Liver (tissue), 9 donors: ENCODE measurements around the gene C2CD5. TPM values are rescaled to one million over a fixed set of nuclear protein-coding genes. Genes with fewer than 3 reads are reported as not detected.

Experiments
- DNase-seq: peaks from one replicate; pipeline ENCODE4 v3.0.0-alpha.2; 2017; ENCODE audit warnings: low spot score
- H3K27ac ChIP-seq, 2 donors: one replicate each; pipeline ENCODE4 v1.7.0; 2013; ENCODE audit warnings: inconsistent platforms in 2 of 2, low read length in 2 of 2, control low read depth in 1 of 2, low read depth in 1 of 2, mild to moderate bottlenecking in 1 of 2
- H3K27me3 ChIP-seq, 4 donors: one replicate each; pipeline versions ENCODE4 v1.6.1 to v1.7.0; 2013; ENCODE audit warnings: low read length in 3 of 4, inconsistent platforms in 1 of 4, mild to moderate bottlenecking in 1 of 4, moderate library complexity in 1 of 4; ENCODE audit not compliant: control insufficient read depth in 4 of 4, insufficient read depth in 4 of 4
- H3K36me3 ChIP-seq, 4 donors: one replicate each; pipeline versions ENCODE4 v1.6.1 to v1.7.0; 2013; ENCODE audit warnings: low read length in 3 of 4, mild to moderate bottlenecking in 3 of 4, low read depth in 1 of 4, moderate library complexity in 1 of 4; ENCODE audit not compliant: control insufficient read depth in 4 of 4, insufficient read depth in 3 of 4
- H3K4me1 ChIP-seq, 4 donors: one replicate each; pipeline versions ENCODE4 v1.6.1 to v1.7.0; 2013; ENCODE audit warnings: low read length in 3 of 4, mild to moderate bottlenecking in 3 of 4, moderate library complexity in 1 of 4; ENCODE audit not compliant: control insufficient read depth in 4 of 4, insufficient read depth in 4 of 4
- H3K4me3 ChIP-seq, 3 donors: one replicate each; pipeline versions ENCODE4 v1.6.1 to v1.7.0; 2013; ENCODE audit warnings: low read length in 3 of 3, control low read depth in 1 of 3, low read depth in 1 of 3, mild to moderate bottlenecking in 1 of 3
- H3K9ac ChIP-seq, 2 donors: one replicate each; pipeline ENCODE4 v1.7.0; 2013; ENCODE audit warnings: low read length in 2 of 2, mild to moderate bottlenecking in 2 of 2, moderate library complexity in 2 of 2, control low read depth in 1 of 2, low read depth in 1 of 2
- H3K9me3 ChIP-seq, 4 donors: one replicate each; pipeline versions ENCODE4 v1.6.1 to v1.7.0; 2013; ENCODE audit warnings: low read length in 3 of 4; ENCODE audit not compliant: control insufficient read depth in 4 of 4
- ATF3 ChIP-seq: IDR thresholded peaks from 2 replicates; pipeline ENCODE4 v1.6.1; 2016; ENCODE audit warnings: antibody characterized with exemption
- EGR1 ChIP-seq, 2 donors: IDR thresholded peaks; 2 replicates each; pipeline ENCODE4 v1.6.1; 2016 to 2018; ENCODE audit warnings: antibody characterized with exemption in 2 of 2, low read depth in 2 of 2
- FOXA1 ChIP-seq: IDR thresholded peaks from 2 replicates; pipeline ENCODE4 v1.6.1; 2016; ENCODE audit warnings: antibody characterized with exemption
- FOXA2 ChIP-seq: IDR thresholded peaks from 2 replicates; pipeline ENCODE4 v1.6.1; 2016; ENCODE audit warnings: antibody characterized with exemption
- GABPA ChIP-seq, 2 donors: IDR thresholded peaks in 1 of 2; conservative IDR thresholded peaks in 1 of 2; 2 replicates each; pipeline ENCODE4 v1.6.1; 2016; ENCODE audit warnings: antibody characterized with exemption in 2 of 2, mild to moderate bottlenecking in 1 of 2, moderate library complexity in 1 of 2
- HNF4G ChIP-seq: IDR thresholded peaks from 2 replicates; pipeline ENCODE4 v1.6.1; 2016; ENCODE audit warnings: antibody characterized with exemption
- JUND ChIP-seq, 2 donors: IDR thresholded peaks; 2 replicates each; pipeline ENCODE4 v1.6.1; 2016; ENCODE audit warnings: antibody characterized with exemption in 2 of 2
- MAX ChIP-seq: IDR thresholded peaks from 2 replicates; pipeline ENCODE4 v1.6.1; 2016; ENCODE audit warnings: antibody characterized with exemption
- NR2F2 ChIP-seq: IDR thresholded peaks from 2 replicates; pipeline ENCODE4 v1.6.1; 2016; ENCODE audit warnings: antibody characterized with exemption
- RXRA ChIP-seq, 2 donors: IDR thresholded peaks; 2 replicates each; pipeline ENCODE4 v1.6.1; 2017 to 2018; ENCODE audit warnings: antibody characterized with exemption in 2 of 2, mild to moderate bottlenecking in 1 of 2
- SP1 ChIP-seq: IDR thresholded peaks from 2 replicates; pipeline ENCODE4 v1.6.1; 2018; ENCODE audit warnings: antibody characterized with exemption, mild to moderate bottlenecking
- TAF1 ChIP-seq: conservative IDR thresholded peaks from 2 replicates; pipeline ENCODE4 v1.6.1; 2016; ENCODE audit warnings: antibody characterized with exemption, mild to moderate bottlenecking
- YY1 ChIP-seq: IDR thresholded peaks from 2 replicates; pipeline ENCODE4 v1.6.1; 2016; ENCODE audit warnings: antibody characterized with exemption, mild to moderate bottlenecking
- WGBS: extraction: QIAGEN DNeasy Blood & Tissue Kit; methylation state at CpG from one replicate; pipeline ENCODE4 v1.1.7; 2013; 5-methylcytosine and 5-hydroxymethylcytosine counted together
- polyA plus RNA-seq, 2 donors: library from polyadenylated mRNA; stranded (reverse) in 1 of 2; unstranded in 1 of 2; fragments of 200-250 nt in 1 of 2; fragments of >200 nt in 1 of 2; fragmentation: Nextera tagmentation in 1 of 2; extraction: Ambion mirVana in 1 of 2; gene quantifications; one replicate each; pipeline versions ENCODE4 v1.2.1 to v1.2.3, GENCODE V29; 2013 to 2015
- total RNA-seq, 2 donors: library from RNA; depleted of rRNA; stranded (reverse); fragments of >200 nt; gene quantifications; one replicate each; pipeline ENCODE4 v1.2.3, GENCODE V29; 2014
- TF ChIP-seq, protein P1 (sequence below): fragments of 150-350 bp; IDR thresholded peaks from 2 replicates; pipeline ENCODE4 v1.5.1; 2017; ENCODE audit warnings: improper control_type of control experiment, low read depth, low read length; ENCODE audit not compliant: missing input control
- TF ChIP-seq, protein P2 (sequence below): IDR thresholded peaks from 2 replicates; pipeline ENCODE4 v1.6.1; 2016; ENCODE audit warnings: antibody characterized with exemption
- TF ChIP-seq, protein P3 (sequence below): IDR thresholded peaks from 2 replicates; pipeline ENCODE4 v1.6.1; 2016; ENCODE audit warnings: antibody characterized with exemption, mild to moderate bottlenecking
- donor health status: healthy.
- donor health status: healthy.
- donor health status: healthy.
- donor health status: healthy.
- donor health status: healthy.

The C2CD5 gene
- total and polyA plus RNA-seq, 4 donors, result 5.8 to 25.0 (median 13.2) TPM

DNA sequence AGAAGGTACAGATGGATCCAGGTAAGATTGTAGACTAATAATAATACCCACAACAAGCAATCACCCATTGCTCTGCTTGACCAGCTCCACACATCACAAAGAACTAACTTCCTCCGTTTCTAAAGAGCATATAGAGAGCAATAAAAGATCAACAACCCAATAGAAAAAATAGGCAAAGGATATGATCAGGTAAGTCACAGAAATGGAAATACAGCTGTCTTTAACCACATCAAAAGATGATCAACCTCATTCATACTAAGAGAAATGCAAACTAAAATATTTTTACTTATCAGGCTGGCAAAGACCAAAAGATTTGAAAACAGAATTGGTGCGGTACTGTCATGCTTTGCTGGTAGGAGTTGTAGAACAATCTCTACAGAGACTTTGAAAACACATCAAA lies 8.9 kb downstream of the C2CD5 start:
- TF ChIP-seq, protein P1, sequence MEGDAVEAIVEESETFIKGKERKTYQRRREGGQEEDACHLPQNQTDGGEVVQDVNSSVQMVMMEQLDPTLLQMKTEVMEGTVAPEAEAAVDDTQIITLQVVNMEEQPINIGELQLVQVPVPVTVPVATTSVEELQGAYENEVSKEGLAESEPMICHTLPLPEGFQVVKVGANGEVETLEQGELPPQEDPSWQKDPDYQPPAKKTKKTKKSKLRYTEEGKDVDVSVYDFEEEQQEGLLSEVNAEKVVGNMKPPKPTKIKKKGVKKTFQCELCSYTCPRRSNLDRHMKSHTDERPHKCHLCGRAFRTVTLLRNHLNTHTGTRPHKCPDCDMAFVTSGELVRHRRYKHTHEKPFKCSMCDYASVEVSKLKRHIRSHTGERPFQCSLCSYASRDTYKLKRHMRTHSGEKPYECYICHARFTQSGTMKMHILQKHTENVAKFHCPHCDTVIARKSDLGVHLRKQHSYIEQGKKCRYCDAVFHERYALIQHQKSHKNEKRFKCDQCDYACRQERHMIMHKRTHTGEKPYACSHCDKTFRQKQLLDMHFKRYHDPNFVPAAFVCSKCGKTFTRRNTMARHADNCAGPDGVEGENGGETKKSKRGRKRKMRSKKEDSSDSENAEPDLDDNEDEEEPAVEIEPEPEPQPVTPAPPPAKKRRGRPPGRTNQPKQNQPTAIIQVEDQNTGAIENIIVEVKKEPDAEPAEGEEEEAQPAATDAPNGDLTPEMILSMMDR, result no peak
- TF ChIP-seq SP1 (no peak), RXRA (IDR thresholded peaks at IDR 0.05) (no peak), EGR1 (IDR thresholded peaks at IDR 0.05; ENCODE audit: low read depth in 2 of 2) (no peak), FOXA1 (no peak), NR2F2 (no peak), MAX (no peak), GABPA (IDR thresholded peaks at IDR 0.05 in 1 of 2, conservative IDR thresholded peaks at IDR 0.05 in 1 of 2) (no peak), FOXA2 (no peak), JUND (IDR thresholded peaks at IDR 0.05) (no peak), HNF4G (no peak), TAF1 (no peak), YY1 (no peak), ATF3 (no peak)
- TF ChIP-seq, protein P2, sequence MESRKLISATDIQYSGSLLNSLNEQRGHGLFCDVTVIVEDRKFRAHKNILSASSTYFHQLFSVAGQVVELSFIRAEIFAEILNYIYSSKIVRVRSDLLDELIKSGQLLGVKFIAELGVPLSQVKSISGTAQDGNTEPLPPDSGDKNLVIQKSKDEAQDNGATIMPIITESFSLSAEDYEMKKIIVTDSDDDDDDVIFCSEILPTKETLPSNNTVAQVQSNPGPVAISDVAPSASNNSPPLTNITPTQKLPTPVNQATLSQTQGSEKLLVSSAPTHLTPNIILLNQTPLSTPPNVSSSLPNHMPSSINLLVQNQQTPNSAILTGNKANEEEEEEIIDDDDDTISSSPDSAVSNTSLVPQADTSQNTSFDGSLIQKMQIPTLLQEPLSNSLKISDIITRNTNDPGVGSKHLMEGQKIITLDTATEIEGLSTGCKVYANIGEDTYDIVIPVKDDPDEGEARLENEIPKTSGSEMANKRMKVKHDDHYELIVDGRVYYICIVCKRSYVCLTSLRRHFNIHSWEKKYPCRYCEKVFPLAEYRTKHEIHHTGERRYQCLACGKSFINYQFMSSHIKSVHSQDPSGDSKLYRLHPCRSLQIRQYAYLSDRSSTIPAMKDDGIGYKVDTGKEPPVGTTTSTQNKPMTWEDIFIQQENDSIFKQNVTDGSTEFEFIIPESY, result no peak
- TF ChIP-seq, protein P3, sequence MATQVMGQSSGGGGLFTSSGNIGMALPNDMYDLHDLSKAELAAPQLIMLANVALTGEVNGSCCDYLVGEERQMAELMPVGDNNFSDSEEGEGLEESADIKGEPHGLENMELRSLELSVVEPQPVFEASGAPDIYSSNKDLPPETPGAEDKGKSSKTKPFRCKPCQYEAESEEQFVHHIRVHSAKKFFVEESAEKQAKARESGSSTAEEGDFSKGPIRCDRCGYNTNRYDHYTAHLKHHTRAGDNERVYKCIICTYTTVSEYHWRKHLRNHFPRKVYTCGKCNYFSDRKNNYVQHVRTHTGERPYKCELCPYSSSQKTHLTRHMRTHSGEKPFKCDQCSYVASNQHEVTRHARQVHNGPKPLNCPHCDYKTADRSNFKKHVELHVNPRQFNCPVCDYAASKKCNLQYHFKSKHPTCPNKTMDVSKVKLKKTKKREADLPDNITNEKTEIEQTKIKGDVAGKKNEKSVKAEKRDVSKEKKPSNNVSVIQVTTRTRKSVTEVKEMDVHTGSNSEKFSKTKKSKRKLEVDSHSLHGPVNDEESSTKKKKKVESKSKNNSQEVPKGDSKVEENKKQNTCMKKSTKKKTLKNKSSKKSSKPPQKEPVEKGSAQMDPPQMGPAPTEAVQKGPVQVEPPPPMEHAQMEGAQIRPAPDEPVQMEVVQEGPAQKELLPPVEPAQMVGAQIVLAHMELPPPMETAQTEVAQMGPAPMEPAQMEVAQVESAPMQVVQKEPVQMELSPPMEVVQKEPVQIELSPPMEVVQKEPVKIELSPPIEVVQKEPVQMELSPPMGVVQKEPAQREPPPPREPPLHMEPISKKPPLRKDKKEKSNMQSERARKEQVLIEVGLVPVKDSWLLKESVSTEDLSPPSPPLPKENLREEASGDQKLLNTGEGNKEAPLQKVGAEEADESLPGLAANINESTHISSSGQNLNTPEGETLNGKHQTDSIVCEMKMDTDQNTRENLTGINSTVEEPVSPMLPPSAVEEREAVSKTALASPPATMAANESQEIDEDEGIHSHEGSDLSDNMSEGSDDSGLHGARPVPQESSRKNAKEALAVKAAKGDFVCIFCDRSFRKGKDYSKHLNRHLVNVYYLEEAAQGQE, result no peak
- H3K27ac ChIP-seq, result no peak overlapping the region

GRCh38 chr12:22535038-22535437 lies 9.3 kb downstream of the C2CD5 start:
- Histone ChIP-seq H3K27me3 (no peaks in the 10 kb centered on the region), H3K9ac (no peak overlapping the region), H3K9me3 (no peaks in the 10 kb centered on the region), H3K4me1 (peaks cover 0 to 5% (median 2%) of the 10 kb centered on the region in 4 donors), H3K4me3 (no peak overlapping the region), H3K27ac (no peak overlapping the region), H3K36me3 (peaks cover 2 to 10% (median 7%) of the 10 kb centered on the region in 4 donors)
- no peak for DNase-seq
- 99% methylated on average over 1 of the region's 1 CpG for WGBS
- TF ChIP-seq FOXA2 (no peak), ATF3 (no peak), FOXA1 (no peak), RXRA (IDR thresholded peaks at IDR 0.05) (no peak)
- TF ChIP-seq, protein P2, result no peak

More for the DNA sequence above, 8.9 kb downstream of the C2CD5 start:
- Histone ChIP-seq H3K4me1 (peaks cover 0 to 5% (median 2%) of the 10 kb centered on the region in 4 donors), H3K9ac (no peak overlapping the region), H3K36me3 (peaks cover 2 to 10% (median 7%) of the 10 kb centered on the region in 4 donors), H3K27me3 (no peaks in the 10 kb centered on the region), H3K9me3 (no peaks in the 10 kb centered on the region), H3K4me3 (no peak overlapping the region)
- 94% methylated on average over 2 of the region's 2 CpGs for WGBS
- DNase-seq, result no peak
